NCI-H187 (cell line): Measurements from ENCODE around the gene TPK1.
A peak's percentile ranks its signal among the peaks of the same experiment; 100 is the strongest.

Experiments used
- DNase-seq, 2 experiments: peaks; one replicate each; lab custom pipeline; 2025; lab: John Stamatoyannopoulos, UW

TPK1 gene

GRCh38 chr7:144528536-144529045 is 307.3 kb downstream of the TPK1 start:
- no peak for DNase-seq

GRCh38 chr7:144527051-144527471 is 308.8 kb downstream of the TPK1 start:
- DNase-seq: no peak

- no peak for DNase-seq
Observed at GRCh38 chr7:144525956-144526355, 309.9 kb downstream of the TPK1 start.

GRCh38 chr7:144524271-144524670 is 311.6 kb downstream of the TPK1 start:
- DNase-seq: no peak

- no peak for DNase-seq
Observed at GRCh38 chr7:144523621-144524020, 312.2 kb downstream of the TPK1 start.

GRCh38 chr7:144519925-144520324 is 315.9 kb downstream of the TPK1 start:
- DNase-seq: no peak

GRCh38 chr7:144518360-144518759 is 317.5 kb downstream of the TPK1 start:
- no peak for DNase-seq

GRCh38 chr7:144517749-144518148 is 318.1 kb downstream of the TPK1 start:
- no peak for DNase-seq

- no peak for DNase-seq
Observed at GRCh38 chr7:144516729-144517525, 318.9 kb downstream of the TPK1 start.

- no peak for DNase-seq
Observed at GRCh38 chr7:144513334-144513733, 322.5 kb downstream of the TPK1 start.

GRCh38 chr7:144510621-144511020 is 325.2 kb downstream of the TPK1 start:
- no peak for DNase-seq

GRCh38 chr7:144508702-144509101 is 327.2 kb downstream of the TPK1 start:
- no peak for DNase-seq

- DNase-seq: no peak
Observed at GRCh38 chr7:144503215-144503614, 332.6 kb downstream of the TPK1 start.

GRCh38 chr7:144500225-144500624 is 335.6 kb downstream of the TPK1 start:
- DNase-seq: no peak

- no peak for DNase-seq
Observed at GRCh38 chr7:144497282-144497681, 338.6 kb downstream of the TPK1 start.

GRCh38 chr7:144494355-144494754 is 341.5 kb downstream of the TPK1 start:
- DNase-seq: no peak

- peak; percentile 6 to 27 for DNase-seq
Observed at GRCh38 chr7:144489504-144489903, 346.3 kb downstream of the TPK1 start.

GRCh38 chr7:144488977-144489376 is 346.9 kb downstream of the TPK1 start:
- no peak for DNase-seq

- DNase-seq: no peak
Observed at GRCh38 chr7:144487901-144488300, 348.0 kb downstream of the TPK1 start.

GRCh38 chr7:144484445-144484844 is 351.4 kb downstream of the TPK1 start:
- no peak for DNase-seq

GRCh38 chr7:144483189-144483588 is 352.7 kb downstream of the TPK1 start:
- no peak for DNase-seq

GRCh38 chr7:144481833-144482232 is 354.0 kb downstream of the TPK1 start:
- no peak for DNase-seq

- DNase-seq: no peak
Observed at GRCh38 chr7:144477348-144477747, 358.5 kb downstream of the TPK1 start.
